PC-9 (cell line): ENCODE results near the gene VPS33B. TPM values are rescaled to one million over a fixed set of nuclear protein-coding genes. Genes with fewer than 3 reads are reported as not detected.

ENCODE experiments used
- BruUV-seq: library from RNA; stranded (reverse); fragments of 400-500 nt; replicated peaks from 2 replicates; lab custom pipeline; 2021; lab: Mats Ljungman, UMichigan
- CTCF ChIA-PET: fragments of 300-600 bp; sonication (Branson Sonifier 250); formaldehyde crosslinking; loops from one replicate; lab custom pipeline; 2022; ENCODE audit warnings: antibody characterized with exemption; lab: Charles Lee
- POLR2A ChIA-PET: fragments of 300-600 bp; sonication (Branson Sonifier 250); formaldehyde crosslinking; loops from one replicate; lab custom pipeline; 2022; ENCODE audit warnings: antibody characterized with exemption; ENCODE audit not compliant: unreplicated experiment; lab: Charles Lee
- DNase-seq, 2 experiments: peaks; one replicate each; pipeline versions ENCODE4 v3.0.0 to v3.0.0-alpha.2; 2015 to 2022; ENCODE audit warnings: mixed read lengths in 1 of 2
- H2AFZ ChIP-seq: fragments of 200-600 bp; sonication (generic); 2 replicates; pipeline ENCODE4 v1.8.1; 2017; ENCODE audit warnings: antibody characterized with exemption
- H3F3A ChIP-seq: fragments of 200-600 bp; sonication (generic); 2 replicates; pipeline ENCODE4 v1.8.1; 2017; ENCODE audit warnings: antibody characterized with exemption, mild to moderate bottlenecking, low read depth; ENCODE audit not compliant: insufficient read depth
- H3K27ac ChIP-seq: fragments of 200-600 bp; sonication (generic); 2 replicates; pipeline ENCODE4 v1.6.1; 2016; ENCODE audit warnings: mixed run types
- H3K27me3 ChIP-seq: fragments of 200-600 bp; sonication (generic); 2 replicates; pipeline ENCODE4 v1.6.1; 2016; ENCODE audit warnings: low read depth, mixed run types; ENCODE audit not compliant: insufficient read depth
- H3K36me3 ChIP-seq: fragments of 200-600 bp; sonication (generic); 2 replicates; pipeline ENCODE4 v1.6.1; 2016; ENCODE audit warnings: low read depth, mixed run types
- H3K4me1 ChIP-seq: fragments of 200-600 bp; sonication (generic); replicated peaks from 2 replicates; pipeline ENCODE4 v1.6.1; 2016; ENCODE audit warnings: mixed run types; ENCODE audit not compliant: insufficient read depth
- H3K4me2 ChIP-seq: fragments of 200-600 bp; sonication (generic); 2 replicates; pipeline ENCODE4 v1.6.1; 2017; ENCODE audit warnings: mixed run types
- H3K4me3 ChIP-seq: fragments of 200-600 bp; sonication (generic); 2 replicates; pipeline ENCODE4 v1.6.1; 2016; ENCODE audit warnings: mixed run types
- H3K79me2 ChIP-seq: fragments of 200-600 bp; sonication (generic); 2 replicates; pipeline ENCODE4 v1.6.1; 2017; ENCODE audit warnings: low read depth, mixed run types
- H3K9me2 ChIP-seq: fragments of 200-600 bp; sonication (generic); 2 replicates; pipeline ENCODE4 v1.8.1; 2017; ENCODE audit warnings: mild to moderate bottlenecking; ENCODE audit not compliant: insufficient read depth
- H3K9me3 ChIP-seq: fragments of 200-600 bp; sonication (generic); 2 replicates; pipeline ENCODE4 v1.8.1; 2016; ENCODE audit warnings: low read depth; ENCODE audit not compliant: insufficient read depth
- H4K20me1 ChIP-seq: fragments of 200-600 bp; sonication (generic); 2 replicates; pipeline ENCODE4 v1.8.1; 2017; ENCODE audit not compliant: insufficient read depth
- EZH2 ChIP-seq: fragments of 200-600 bp; sonication (generic); IDR thresholded peaks from 2 replicates; pipeline ENCODE4 v1.8.0; 2017; ENCODE audit warnings: antibody characterized with exemption, low read depth
- intact Hi-C: fragments of 100-400 bp; cut with micrococcal nuclease; formaldehyde crosslinking; loops from one replicate; pipeline ENCODE4 v1.10.0; 2022; ENCODE audit not compliant: unreplicated experiment
- total RNA-seq: library from RNA; stranded (reverse); gene quantifications from 2 replicates; pipeline ENCODE4 v1.2.3, GENCODE V29; 2021
- TF ChIP-seq, protein P1 (sequence below): fragments of 200-600 bp; sonication (generic); conservative IDR thresholded peaks from 2 replicates; pipeline ENCODE4 v1.6.1; 2017; ENCODE audit warnings: mixed run types, antibody characterized with exemption, mild to moderate bottlenecking, moderate library complexity

The VPS33B gene
- total RNA-seq, 1 experiment from 2014 or later: 13.6 TPM

DNA sequence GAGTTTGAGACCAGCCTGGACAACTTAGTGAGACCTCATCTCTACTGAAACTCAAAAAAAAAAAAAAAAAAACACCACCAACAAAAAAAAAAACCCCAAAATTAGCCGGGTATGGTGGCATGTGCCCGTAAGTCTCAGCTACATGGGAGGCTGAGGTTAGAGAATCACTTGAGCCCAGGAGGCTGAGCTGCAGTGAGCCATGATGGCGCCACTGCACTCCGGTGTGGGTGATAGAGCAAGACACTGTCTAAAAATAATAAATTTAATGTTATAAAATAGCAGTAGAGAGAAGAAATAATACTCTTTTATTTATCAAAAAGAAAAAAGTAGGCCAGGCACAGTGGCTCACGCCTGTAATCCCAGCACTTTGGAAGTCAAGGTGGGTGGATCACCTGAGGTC lies 50.3 kb downstream of the VPS33B start:
- peaks cover 22% of the 10 kb centered on the region; the same call in 1 of the 2 replicates for H3F3A ChIP-seq
- H3K36me3 ChIP-seq: peaks cover 23% of the 10 kb centered on the region
- 0 out of 2 replicates have a peak, but pooled peaks cover 3% of the 10 kb centered on the region for H4K20me1 ChIP-seq
- no peak overlapping the region for H3K4me3 ChIP-seq
- no peak overlapping the region for H2AFZ ChIP-seq
- no peaks in the 10 kb centered on the region for H3K27me3 ChIP-seq
- H3K9me3 ChIP-seq: no peaks in the 10 kb centered on the region
- POLR2A ChIA-PET: no interaction called here
- H3K4me2 ChIP-seq: no peak overlapping the region
- H3K79me2 ChIP-seq: no peaks in the 10 kb centered on the region
- CTCF ChIA-PET: interaction anchor here (0.6 to 0.7 kb wide), 2 partner anchors 78 to 1173 kb away, joined by 4 to 10 read pairs; no protein-coding TSS in a partner anchor
- no peak for DNase-seq
- no TSS peak for BruUV-seq
- no peak overlapping the region for H3K27ac ChIP-seq
- H3K4me1 ChIP-seq: no peaks in the 10 kb centered on the region
- no peak for TF ChIP-seq EZH2
- intact Hi-C loops: no loop called here
- no peaks in the 10 kb centered on the region for H3K9me2 ChIP-seq

DNA sequence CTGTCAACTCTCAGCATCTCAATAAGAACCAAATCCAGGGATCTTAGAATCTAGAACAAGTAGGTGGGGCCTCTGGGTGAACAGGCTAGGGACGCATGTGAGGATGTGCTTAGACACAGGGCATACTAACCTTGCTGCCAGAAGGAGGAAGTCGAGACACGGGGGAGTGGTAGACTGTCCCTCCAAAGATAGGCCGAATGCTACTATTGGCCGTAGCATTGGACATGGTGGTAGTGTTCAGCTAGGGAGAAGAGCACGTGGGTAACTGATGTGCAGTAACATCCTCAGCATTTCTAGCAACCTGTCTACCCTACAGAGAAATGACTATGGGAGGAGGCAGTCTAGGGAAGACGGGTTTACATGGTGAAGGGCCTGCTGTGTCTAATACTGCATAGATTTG lies 52.1 kb downstream of the VPS33B start:
- intact Hi-C loops: no loop called here
- no peaks in the 10 kb centered on the region for H3K9me3 ChIP-seq
- TF ChIP-seq, protein P1, sequence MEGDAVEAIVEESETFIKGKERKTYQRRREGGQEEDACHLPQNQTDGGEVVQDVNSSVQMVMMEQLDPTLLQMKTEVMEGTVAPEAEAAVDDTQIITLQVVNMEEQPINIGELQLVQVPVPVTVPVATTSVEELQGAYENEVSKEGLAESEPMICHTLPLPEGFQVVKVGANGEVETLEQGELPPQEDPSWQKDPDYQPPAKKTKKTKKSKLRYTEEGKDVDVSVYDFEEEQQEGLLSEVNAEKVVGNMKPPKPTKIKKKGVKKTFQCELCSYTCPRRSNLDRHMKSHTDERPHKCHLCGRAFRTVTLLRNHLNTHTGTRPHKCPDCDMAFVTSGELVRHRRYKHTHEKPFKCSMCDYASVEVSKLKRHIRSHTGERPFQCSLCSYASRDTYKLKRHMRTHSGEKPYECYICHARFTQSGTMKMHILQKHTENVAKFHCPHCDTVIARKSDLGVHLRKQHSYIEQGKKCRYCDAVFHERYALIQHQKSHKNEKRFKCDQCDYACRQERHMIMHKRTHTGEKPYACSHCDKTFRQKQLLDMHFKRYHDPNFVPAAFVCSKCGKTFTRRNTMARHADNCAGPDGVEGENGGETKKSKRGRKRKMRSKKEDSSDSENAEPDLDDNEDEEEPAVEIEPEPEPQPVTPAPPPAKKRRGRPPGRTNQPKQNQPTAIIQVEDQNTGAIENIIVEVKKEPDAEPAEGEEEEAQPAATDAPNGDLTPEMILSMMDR: no peak
- TF ChIP-seq EZH2: no peak
- H3K79me2 ChIP-seq: no peaks in the 10 kb centered on the region
- POLR2A ChIA-PET: no interaction called here
- H3K27me3 ChIP-seq: no peaks in the 10 kb centered on the region
- H3K4me2 ChIP-seq: no peak overlapping the region
- H3F3A ChIP-seq: peaks cover 28% of the 10 kb centered on the region; the same call in 1 of the 2 replicates
- no peaks in the 10 kb centered on the region for H3K4me1 ChIP-seq
- no TSS peak for BruUV-seq
- DNase-seq: no peak
- H4K20me1 ChIP-seq: 0 out of 2 replicates have a peak, but pooled peaks cover 3% of the 10 kb centered on the region
- H2AFZ ChIP-seq: no peak overlapping the region
- H3K27ac ChIP-seq: no peak overlapping the region
- H3K36me3 ChIP-seq: peaks cover 28% of the 10 kb centered on the region
- CTCF ChIA-PET: no interaction called here
- H3K4me3 ChIP-seq: no peak overlapping the region
- no peaks in the 10 kb centered on the region for H3K9me2 ChIP-seq

DNA sequence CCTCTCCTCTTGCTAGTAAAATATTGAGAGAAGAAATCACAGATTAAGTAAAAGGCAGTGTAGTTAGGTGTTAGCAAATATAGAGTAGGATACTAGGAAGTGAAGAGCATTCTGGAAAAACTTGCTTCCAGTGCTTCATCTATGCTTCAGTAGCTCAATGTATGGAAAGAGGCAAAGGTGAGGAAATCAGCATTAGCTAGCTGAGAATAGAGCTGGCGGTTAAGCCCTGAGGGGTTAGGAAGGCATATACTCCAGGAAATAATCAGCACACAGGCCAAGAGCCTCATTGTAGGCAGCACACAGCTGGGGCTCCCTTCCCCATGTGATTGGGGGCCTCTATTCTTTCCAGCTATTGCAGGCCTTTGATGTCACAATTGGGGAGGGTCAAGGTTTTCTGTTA lies 54.0 kb downstream of the VPS33B start:
- H3K27me3 ChIP-seq: no peaks in the 10 kb centered on the region
- no peak for TF ChIP-seq EZH2
- TF ChIP-seq, protein P1: no peak
- H2AFZ ChIP-seq: no peak overlapping the region
- CTCF ChIA-PET: interaction anchor here (0.8 kb wide), 1 partner anchor 12 kb away, joined by 10 read pairs; no protein-coding TSS in a partner anchor
- H3K4me3 ChIP-seq: no peak overlapping the region
- H3K36me3 ChIP-seq: peaks cover 22% of the 10 kb centered on the region
- POLR2A ChIA-PET: interaction anchor here (0.6 kb wide), 1 partner anchor 25 kb away, joined by 15 read pairs; no protein-coding TSS in a partner anchor
- H4K20me1 ChIP-seq: 0 out of 2 replicates have a peak, but pooled peaks cover 3% of the 10 kb centered on the region
- H3K4me2 ChIP-seq: no peak overlapping the region
- H3K27ac ChIP-seq: no peak overlapping the region; the same call in 1 of the 2 replicates
- intact Hi-C loops: no loop called here
- no peaks in the 10 kb centered on the region for H3K79me2 ChIP-seq
- DNase-seq: no peak
- no peaks in the 10 kb centered on the region for H3K9me2 ChIP-seq
- BruUV-seq: no TSS peak
- H3F3A ChIP-seq: peaks cover 42% of the 10 kb centered on the region; the same call in 1 of the 2 replicates
- H3K9me3 ChIP-seq: no peaks in the 10 kb centered on the region
- H3K4me1 ChIP-seq: no peaks in the 10 kb centered on the region
